Raji (cell line): ENCODE measurements around the gene PAX5.

Experiments used
- POLR2A ChIP-seq: IDR thresholded peaks from 2 replicates; pipeline ENCODE4 v1.6.1; 2011; ENCODE audit warnings: low read depth, low read length, control low read depth; ENCODE audit not compliant: insufficient read depth

The PAX5 gene

GRCh38 chr9:36818965-36819870 is 214.8 kb downstream of the PAX5 start:
- TF ChIP-seq POLR2A: no peak

DNA sequence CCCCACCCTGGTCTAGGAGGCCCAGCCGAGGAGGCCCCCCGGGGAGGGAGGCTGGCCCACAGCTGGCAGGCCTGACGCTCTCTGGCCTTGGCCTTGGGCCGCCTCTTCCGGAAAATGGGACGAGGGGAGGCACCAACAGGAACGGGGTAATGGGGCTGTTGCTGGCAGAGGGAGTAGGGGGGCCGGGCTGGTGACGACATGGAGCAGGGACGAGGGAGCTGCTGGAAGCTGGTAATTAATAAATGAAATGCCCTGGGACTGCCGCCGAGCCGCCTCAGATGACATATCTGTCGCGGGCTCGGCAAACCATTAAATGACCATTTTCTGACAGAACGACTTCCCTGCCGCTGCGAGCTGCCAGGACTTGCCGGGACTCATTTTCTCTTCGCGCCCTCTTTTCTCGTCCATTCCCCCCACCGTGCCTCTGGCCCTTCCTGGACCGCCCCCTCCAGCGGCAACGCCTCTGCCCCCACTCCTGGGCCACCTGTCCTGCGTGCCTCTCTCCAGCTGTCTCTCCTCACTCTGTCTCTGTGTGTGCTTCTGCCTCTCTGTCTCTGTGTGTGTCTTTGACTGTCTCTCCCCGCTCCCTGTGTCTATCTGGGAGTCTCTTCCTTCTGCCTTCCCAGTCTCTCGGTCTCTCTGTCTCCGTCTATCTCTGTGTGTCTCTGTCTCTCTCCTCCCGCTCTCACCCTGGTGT is 215.7 kb downstream of the PAX5 start:
- TF ChIP-seq POLR2A: no peak

DNA sequence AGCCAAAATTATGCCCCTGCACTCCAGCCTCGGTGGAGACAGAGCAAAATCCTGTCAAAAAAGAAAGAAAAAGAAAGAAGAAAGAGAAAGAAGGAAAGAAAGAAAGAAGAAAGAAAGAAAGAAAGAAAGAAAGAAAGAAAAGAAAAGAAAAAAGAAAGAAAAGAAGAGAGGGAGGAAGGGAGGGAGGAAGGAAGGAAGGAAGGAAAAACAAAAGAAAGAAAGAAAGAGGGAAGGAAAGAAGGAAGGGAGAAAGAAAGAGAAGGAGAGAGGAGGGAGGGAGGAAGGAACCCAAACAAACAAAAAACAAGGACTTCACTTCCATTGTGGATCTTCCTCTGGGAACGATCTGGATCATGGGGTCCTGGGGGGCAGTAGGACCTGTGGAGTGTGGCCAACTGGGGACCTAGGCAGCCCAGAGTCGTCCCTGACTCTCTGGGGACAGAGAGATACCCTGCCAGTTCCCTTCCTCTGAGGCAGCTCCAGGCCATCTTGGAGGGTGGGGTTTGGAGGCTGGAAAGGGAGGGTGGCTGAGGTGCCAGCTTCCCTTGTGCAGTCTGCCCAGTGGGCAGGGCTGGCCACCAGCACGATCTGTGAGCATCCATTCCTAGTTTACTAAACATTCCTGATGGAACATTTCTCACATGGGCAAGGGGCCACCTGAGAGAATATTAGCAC is 216.8 kb downstream of the PAX5 start:
- TF ChIP-seq POLR2A: no peak

DNA sequence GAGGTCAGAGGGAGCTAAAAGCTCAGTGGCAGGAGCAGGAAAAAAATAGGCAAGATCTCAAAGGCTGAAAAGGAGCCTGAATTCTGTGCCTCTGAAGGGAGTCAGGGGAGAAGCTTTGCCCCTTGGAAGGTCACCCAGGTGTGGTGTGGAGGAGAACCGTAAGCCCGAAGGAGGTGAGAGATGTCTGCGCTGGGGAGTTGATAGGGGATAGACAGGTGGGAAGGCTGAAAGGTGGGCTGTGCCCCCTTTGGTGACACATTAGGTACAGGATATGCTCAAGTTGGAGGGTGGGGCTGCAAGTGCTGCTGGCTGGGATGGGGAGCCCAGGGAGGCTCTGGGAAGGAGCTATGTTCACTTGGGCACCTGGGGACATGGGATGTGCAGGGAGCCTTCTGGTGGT is 217.7 kb downstream of the PAX5 start:
- TF ChIP-seq POLR2A: no peak

GRCh38 chr9:36815566-36816348 is 218.3 kb downstream of the PAX5 start:
- no peak for TF ChIP-seq POLR2A

DNA sequence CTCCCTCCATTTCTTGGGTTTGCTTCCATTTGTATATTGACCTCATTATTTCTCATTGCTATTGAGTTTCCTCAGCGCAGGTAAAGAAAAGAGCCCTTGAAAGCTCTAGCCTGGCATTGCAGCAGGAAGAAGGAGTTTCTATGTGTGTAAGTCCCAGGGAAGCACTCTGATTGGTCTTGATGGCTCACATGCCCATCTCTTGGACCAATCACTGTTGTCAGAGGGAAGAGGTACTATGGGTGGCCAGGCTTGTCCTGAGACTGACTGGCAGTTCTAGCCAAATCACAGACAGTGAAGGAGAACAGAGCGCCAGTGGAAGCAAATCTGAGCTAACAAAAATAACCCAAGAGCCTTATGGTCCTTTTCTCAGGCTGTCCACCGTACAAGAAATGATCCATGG is 219.0 kb downstream of the PAX5 start:
- TF ChIP-seq POLR2A: no peak

GRCh38 chr9:36813154-36813553 is 220.9 kb downstream of the PAX5 start:
- no peak for TF ChIP-seq POLR2A

- no peak for TF ChIP-seq POLR2A
Measured at GRCh38 chr9:36812556-36812955, 221.5 kb downstream of the PAX5 start.

DNA sequence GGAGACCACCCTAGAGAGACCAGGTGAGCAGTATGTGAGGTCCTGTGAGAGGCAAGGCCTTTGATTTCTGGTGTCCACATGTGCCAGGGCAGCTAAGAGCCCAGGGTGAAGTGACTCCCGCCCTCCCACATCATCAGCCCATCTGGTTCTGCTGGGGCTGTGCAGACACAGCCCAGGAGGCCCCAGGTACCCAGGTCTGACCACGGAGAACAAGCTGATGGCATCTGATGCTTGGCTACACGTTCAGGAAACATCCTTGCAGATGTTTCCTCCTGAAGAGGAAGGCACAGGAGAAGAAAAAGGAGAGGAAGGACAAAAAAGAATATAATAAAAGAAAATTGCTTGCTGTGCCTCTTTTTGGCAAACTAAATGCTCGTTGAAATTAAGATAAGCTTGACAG is 225.8 kb downstream of the PAX5 start:
- no peak for TF ChIP-seq POLR2A

DNA sequence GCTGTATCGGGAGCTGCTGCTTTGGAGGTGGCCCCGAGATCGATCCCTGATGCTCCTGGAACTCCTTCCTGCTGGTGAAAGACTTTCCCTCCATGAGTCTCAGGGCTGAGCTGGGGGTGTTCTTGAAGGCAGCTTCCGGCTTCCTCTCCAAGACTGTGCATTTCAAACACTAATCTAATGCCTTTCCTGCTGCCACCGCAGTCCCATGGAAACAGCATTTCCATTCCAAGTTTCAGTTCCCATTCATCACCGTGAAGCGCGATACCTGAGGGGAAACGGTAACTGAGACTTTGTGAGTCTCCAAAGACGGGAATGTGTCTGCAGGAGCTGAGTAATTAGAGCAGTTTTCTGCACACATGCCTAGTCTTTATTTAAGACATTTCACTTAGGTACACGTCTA is 230.1 kb downstream of the PAX5 start:
- no peak for TF ChIP-seq POLR2A

DNA sequence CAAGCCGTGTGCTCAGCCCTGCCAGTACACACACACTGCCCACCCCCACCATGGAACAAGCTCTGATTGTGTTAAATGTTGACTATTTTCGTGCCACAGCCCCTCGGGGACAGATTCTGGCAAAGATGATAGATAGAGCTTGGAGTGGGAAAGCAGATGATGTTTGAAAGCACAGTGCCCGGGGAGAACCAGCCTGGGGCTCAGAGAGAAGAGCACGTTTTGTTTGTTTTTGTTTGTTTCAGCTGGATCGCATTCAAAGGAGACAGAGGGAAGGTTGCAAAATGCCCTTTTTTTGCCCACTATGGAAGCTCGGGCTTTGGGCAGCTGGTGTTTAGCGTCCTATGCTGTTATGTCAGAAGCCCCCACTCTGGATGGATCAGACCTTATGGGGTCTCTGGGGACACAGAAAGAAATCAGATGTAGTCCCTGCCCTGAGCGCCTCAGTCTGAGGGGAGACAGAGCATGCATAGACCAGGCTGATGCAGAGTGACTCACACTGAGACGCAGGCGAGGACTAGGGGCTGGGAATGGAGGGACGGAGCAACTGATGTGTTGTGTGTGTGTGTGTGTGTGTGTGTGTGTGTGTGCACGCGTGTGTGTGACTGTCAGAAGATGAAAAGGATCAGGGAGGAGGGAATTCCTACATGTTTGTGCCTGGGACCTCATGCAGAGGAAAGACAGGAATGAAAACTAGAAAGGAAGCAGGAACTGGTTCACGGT is 231.7 kb downstream of the PAX5 start:
- no peak for TF ChIP-seq POLR2A

DNA sequence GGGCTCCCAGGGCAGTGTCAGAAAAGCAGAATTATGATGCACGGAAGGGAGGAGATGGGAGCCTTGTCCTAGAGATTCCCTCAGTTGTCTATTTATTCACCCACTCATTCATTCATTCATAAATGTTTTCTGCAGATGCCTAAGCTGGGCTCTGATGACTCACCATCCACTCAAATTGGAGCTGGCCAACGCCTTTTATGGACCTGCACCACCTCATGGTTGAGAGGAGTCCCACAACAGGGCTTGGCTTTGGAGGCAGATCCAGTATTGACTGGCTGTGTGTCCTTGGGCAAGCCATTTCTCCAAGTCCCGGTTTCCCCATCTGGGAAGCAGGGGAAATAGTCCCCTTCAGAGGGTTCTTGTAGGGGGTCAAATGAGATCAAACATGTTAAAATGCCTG is 233.6 kb downstream of the PAX5 start:
- no peak for TF ChIP-seq POLR2A

DNA sequence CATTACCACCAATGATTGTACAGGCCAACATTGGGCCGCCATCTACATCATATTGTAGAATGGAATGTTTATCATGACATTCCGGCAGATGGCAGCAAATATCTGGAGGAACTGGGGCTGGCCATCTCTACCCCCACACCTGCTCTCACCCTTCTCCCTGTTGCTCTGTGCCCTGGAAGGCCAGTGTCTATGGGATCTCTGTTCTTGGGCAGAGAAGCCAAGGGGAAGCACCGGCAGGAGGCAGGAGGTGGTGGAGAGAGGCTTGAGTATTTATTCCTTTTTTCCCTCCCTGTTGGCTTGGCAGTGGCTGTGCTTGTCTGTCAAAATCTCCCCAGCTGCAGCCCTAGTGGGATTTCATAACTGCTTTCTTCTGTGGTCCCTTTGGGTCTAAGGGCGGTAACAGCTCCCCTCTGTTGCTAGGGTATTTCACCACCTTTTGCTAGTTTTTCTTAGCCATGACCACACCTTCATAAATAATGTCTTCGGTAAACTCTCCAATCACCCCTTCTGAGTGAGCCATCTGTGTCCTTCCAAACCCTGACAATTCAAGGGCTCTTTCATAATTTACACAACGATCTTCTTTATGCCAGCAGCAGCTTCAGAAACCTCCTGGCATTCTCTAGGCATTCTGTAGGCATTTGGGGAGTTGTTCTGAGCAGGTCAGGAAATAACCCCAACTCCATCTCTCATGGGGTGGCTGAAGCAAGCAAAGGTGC is 235.6 kb downstream of the PAX5 start:
- TF ChIP-seq POLR2A: no peak
